Activated CD4-positive, alpha-beta memory T cell treated with anti-CD3 and anti-CD28 coated beads for 36 hours (primary cell): ENCODE results near the gene FOXRED2. TPM values are rescaled to one million over a fixed set of nuclear protein-coding genes. Genes with fewer than 3 reads are reported as not detected.

Experiments
- CTCF ChIA-PET: fragments of 350-600 bp; sonication (Branson Sonifier 250); formaldehyde crosslinking; loops from one replicate; lab custom pipeline; 2021; ENCODE audit warnings: antibody characterized with exemption, inconsistent platforms; lab: Charles Lee
- POLR2A ChIA-PET: fragments of 350-600 bp; sonication (Branson Sonifier 250); formaldehyde crosslinking; loops from one replicate; lab custom pipeline; 2021; ENCODE audit warnings: antibody characterized with exemption; lab: Charles Lee
- DNase-seq: peaks from one replicate; pipeline ENCODE4 v3.0.0-alpha.2; 2020
- H3K27ac Mint-ChIP-seq: one replicate; pipeline ENCODE4 v1.8.0; 2021; ENCODE audit warnings: mixed read lengths
- H3K27me3 Mint-ChIP-seq: one replicate; pipeline ENCODE4 v1.8.0; 2021; ENCODE audit warnings: mixed read lengths
- H3K36me3 Mint-ChIP-seq: one replicate; pipeline ENCODE4 v1.8.0; 2021; ENCODE audit warnings: mixed read lengths
- H3K4me1 Mint-ChIP-seq: one replicate; pipeline ENCODE4 v1.8.0; 2021; ENCODE audit warnings: low read depth, mixed read lengths
- H3K4me3 Mint-ChIP-seq: one replicate; pipeline ENCODE4 v1.8.0; 2021; ENCODE audit warnings: mild to moderate bottlenecking, mixed read lengths
- H3K9me3 Mint-ChIP-seq: one replicate; pipeline ENCODE4 v1.8.0; 2021; ENCODE audit warnings: mixed read lengths
- intact Hi-C: fragments of 100-400 bp; cut with micrococcal nuclease; formaldehyde crosslinking; loops from one replicate; pipeline ENCODE4 v1.15.1; 2023
- total RNA-seq, 2 experiments: library from RNA; stranded (reverse); gene quantifications; one replicate each; pipeline ENCODE4 v1.2.3, GENCODE V29; 2021

Gene FOXRED2
- total RNA-seq, 2 experiments from 2014 or later: 15.2 to 15.9 TPM

GRCh38 chr22:36486619-36487384 is 20.0 kb downstream of the FOXRED2 start:
- Mint-ChIP-seq H3K36me3 (peaks cover 17% of the 10 kb centered on the region), H3K4me1 (peaks cover 3% of the 10 kb centered on the region), H3K27me3 (no peaks in the 10 kb centered on the region), H3K9me3 (peaks cover 7% of the 10 kb centered on the region), H3K4me3 (no peak overlapping the region), H3K27ac (no peak overlapping the region)
- intact Hi-C loops: loop anchor here (10.0 kb wide), 1 partner anchor 332 kb away; no protein-coding TSS in a partner anchor
- POLR2A ChIA-PET: no interaction called here
- CTCF ChIA-PET: interaction anchor here (0.6 to 2.8 kb wide), 32 partner anchors 9 to 701 kb away, joined by 3 to 39 read pairs (median 4); partner anchors contain the start of genes APOL1 and MYH9
- peak; percentile 71 for DNase-seq

GRCh38 chr22:36481393-36482168 is 25.3 kb downstream of the FOXRED2 start, which contains the start of gene TXN2:
Gene TXN2 (minus strand): TSS chr22:36481640. CDS start chr22:36480837, 803 bp downstream.
- peaks cover 21% of the 10 kb centered on the region for H3K36me3 Mint-ChIP-seq
- intact Hi-C loops: loop anchor here (1.0 to 10.0 kb wide), 5 partner anchors 27 to 327 kb away; partner anchors contain the start of gene EIF3D
- peak; percentile 96 for DNase-seq
- H3K4me3 Mint-ChIP-seq: peak within 1 kb of the TSS; percentile 100
- ChIA-PET POLR2A (interaction anchor here (1.2 to 2.0 kb wide), 4 partner anchors 93 to 148 kb away, joined by 3 to 6 read pairs (median 4); partner anchors contain the start of gene MYH9), CTCF (interaction anchor here (1.1 to 1.3 kb wide), 3 partner anchors 20 to 180 kb away, joined by 3 to 4 read pairs (median 3); no protein-coding TSS in a partner anchor)
- H3K9me3 Mint-ChIP-seq: no peaks in the 10 kb centered on the region
- H3K27me3 Mint-ChIP-seq: no peaks in the 10 kb centered on the region
- H3K4me1 Mint-ChIP-seq: peaks cover 15% of the 10 kb centered on the region
- peak within 1 kb of the TSS; percentile 96 for H3K27ac Mint-ChIP-seq

GRCh38 chr22:36480941-36481392 is 25.9 kb downstream of the FOXRED2 start:
- peak overlapping the region; percentile 100 for H3K4me3 Mint-ChIP-seq
- intact Hi-C loops: loop anchor here (1.0 to 10.0 kb wide), 4 partner anchors 26 to 326 kb away; no protein-coding TSS in a partner anchor
- peaks cover 15% of the 10 kb centered on the region for H3K4me1 Mint-ChIP-seq
- ChIA-PET POLR2A (interaction anchor here (1.2 to 2.0 kb wide), 4 partner anchors 93 to 148 kb away, joined by 3 to 6 read pairs (median 4); partner anchors contain the start of gene MYH9), CTCF (interaction anchor here (1.3 to 1.6 kb wide), 2 partner anchors 10 to 20 kb away, joined by 3 to 10 read pairs; no protein-coding TSS in a partner anchor)
- H3K9me3 Mint-ChIP-seq: no peaks in the 10 kb centered on the region
- peaks cover 25% of the 10 kb centered on the region for H3K36me3 Mint-ChIP-seq
- no peak for DNase-seq
- H3K27ac Mint-ChIP-seq: peak overlapping the region; percentile 96
- H3K27me3 Mint-ChIP-seq: no peaks in the 10 kb centered on the region

GRCh38 chr22:36478966-36479365 is 27.9 kb downstream of the FOXRED2 start:
- Mint-ChIP-seq H3K4me3 (no peak overlapping the region), H3K36me3 (peaks cover 38% of the 10 kb centered on the region), H3K4me1 (peaks cover 15% of the 10 kb centered on the region), H3K9me3 (no peaks in the 10 kb centered on the region), H3K27me3 (no peaks in the 10 kb centered on the region), H3K27ac (no peak overlapping the region)
- ChIA-PET CTCF (no interaction called here), POLR2A (no interaction called here)
- intact Hi-C loops: no loop called here
- no peak for DNase-seq

- DNase-seq: no peak
- POLR2A ChIA-PET: no interaction called here
- peaks cover 5% of the 10 kb centered on the region for H3K4me1 Mint-ChIP-seq
- CTCF ChIA-PET: no interaction called here
- intact Hi-C loops: no loop called here
- H3K4me3 Mint-ChIP-seq: no peak overlapping the region
- no peak overlapping the region for H3K27ac Mint-ChIP-seq
- H3K36me3 Mint-ChIP-seq: peaks cover 31% of the 10 kb centered on the region
- no peaks in the 10 kb centered on the region for H3K27me3 Mint-ChIP-seq
- H3K9me3 Mint-ChIP-seq: no peaks in the 10 kb centered on the region
These were observed 31.5 kb downstream of the FOXRED2 start for GRCh38 chr22:36475341-36475740.

GRCh38 chr22:36472689-36473088 is 34.2 kb downstream of the FOXRED2 start:
- Mint-ChIP-seq H3K27me3 (no peaks in the 10 kb centered on the region), H3K4me1 (peaks cover 13% of the 10 kb centered on the region), H3K27ac (no peak overlapping the region), H3K36me3 (peaks cover 24% of the 10 kb centered on the region), H3K9me3 (no peaks in the 10 kb centered on the region), H3K4me3 (no peak overlapping the region)
- CTCF ChIA-PET: interaction anchor here (0.9 kb wide), 1 partner anchor 172 kb away, joined by 3 read pairs; no protein-coding TSS in a partner anchor
- intact Hi-C loops: no loop called here
- DNase-seq: no peak
- POLR2A ChIA-PET: no interaction called here

GRCh38 chr22:36471341-36471821 is 35.5 kb downstream of the FOXRED2 start:
- intact Hi-C loops: no loop called here
- Mint-ChIP-seq H3K4me1 (peaks cover 21% of the 10 kb centered on the region), H3K36me3 (peaks cover 21% of the 10 kb centered on the region), H3K4me3 (no peak overlapping the region), H3K27me3 (no peaks in the 10 kb centered on the region), H3K27ac (no peak overlapping the region), H3K9me3 (no peaks in the 10 kb centered on the region)
- ChIA-PET POLR2A (interaction anchor here (1.0 to 1.2 kb wide), 2 partner anchors 106 to 193 kb away, joined by 3 to 4 read pairs; no protein-coding TSS in a partner anchor), CTCF (interaction anchor here (0.7 to 5.1 kb wide), 31 partner anchors 9 to 279 kb away, joined by 3 to 142 read pairs (median 6); partner anchors contain the start of genes APOL2 and MYH9)
- DNase-seq: no peak

- Mint-ChIP-seq H3K36me3 (peaks cover 19% of the 10 kb centered on the region), H3K9me3 (no peaks in the 10 kb centered on the region), H3K27ac (no peak overlapping the region), H3K4me1 (peaks cover 21% of the 10 kb centered on the region), H3K4me3 (no peak overlapping the region), H3K27me3 (no peaks in the 10 kb centered on the region)
- POLR2A ChIA-PET: interaction anchor here (1.0 to 1.2 kb wide), 3 partner anchors 94 to 193 kb away, joined by 3 to 4 read pairs (median 3); no protein-coding TSS in a partner anchor
- intact Hi-C loops: loop anchor here (1.0 kb wide), 2 partner anchors 140 to 170 kb away; no protein-coding TSS in a partner anchor
- CTCF ChIA-PET: interaction anchor here (0.6 to 5.1 kb wide), 33 partner anchors 9 to 279 kb away, joined by 3 to 142 read pairs (median 6); partner anchors contain the start of genes APOL2 and MYH9
- DNase-seq: no peak
These were observed 35.9 kb downstream of the FOXRED2 start for GRCh38 chr22:36470994-36471331.

GRCh38 chr22:36470162-36470993 is 36.5 kb downstream of the FOXRED2 start:
- Mint-ChIP-seq H3K27me3 (no peaks in the 10 kb centered on the region), H3K4me3 (no peak overlapping the region), H3K9me3 (no peaks in the 10 kb centered on the region), H3K4me1 (peaks cover 21% of the 10 kb centered on the region), H3K36me3 (peaks cover 14% of the 10 kb centered on the region), H3K27ac (peak overlapping the region; percentile 57)
- POLR2A ChIA-PET: interaction anchor here (0.5 to 1.2 kb wide), 6 partner anchors 83 to 192 kb away, joined by 3 to 6 read pairs (median 3); partner anchors contain the start of gene MYH9
- peak; percentile 88 for DNase-seq
- intact Hi-C loops: loop anchor here (1.0 kb wide), 2 partner anchors 139 to 169 kb away; no protein-coding TSS in a partner anchor
- CTCF ChIA-PET: interaction anchor here (0.6 to 5.1 kb wide), 59 partner anchors 10 to 278 kb away, joined by 3 to 142 read pairs (median 4); partner anchors contain the start of genes APOL2, EIF3D and MYH9

- POLR2A ChIA-PET: no interaction called here
- peaks cover 7% of the 10 kb centered on the region for H3K36me3 Mint-ChIP-seq
- no peak overlapping the region for H3K4me3 Mint-ChIP-seq
- CTCF ChIA-PET: interaction anchor here (0.7 to 5.1 kb wide), 12 partner anchors 17 to 169 kb away, joined by 3 to 142 read pairs (median 4); partner anchors contain the start of gene MYH9
- intact Hi-C loops: no loop called here
- no peaks in the 10 kb centered on the region for H3K9me3 Mint-ChIP-seq
- H3K4me1 Mint-ChIP-seq: peaks cover 21% of the 10 kb centered on the region
- H3K27me3 Mint-ChIP-seq: no peaks in the 10 kb centered on the region
- no peak overlapping the region for H3K27ac Mint-ChIP-seq
- DNase-seq: no peak
These were observed 37.6 kb downstream of the FOXRED2 start for GRCh38 chr22:36469094-36469710.
